Stimulated activated memory B cell treated with anti-CD40 and anti-IgM and Interleukin-4, amounts not matched to agents 10 μg/mL and 1 μg/mL and 100 μg/mL, for 72 hours (primary cell): ENCODE measurements around the gene BEST4.
"Not testable (repeated sequence)": the region's sequence is repeated elsewhere in the genome, so short reads cannot be mapped to it uniquely, and the experiment has no call there.

Experiments used
- ATAC-seq: fragments of 150-1000 bp; cut with Tn5 transposase; 2 replicates; pipeline ENCODE4 v1.10.0; 2021
- H3K27ac Mint-ChIP-seq: one replicate; pipeline ENCODE4 v1.8.0; 2022; ENCODE audit warnings: mild to moderate bottlenecking, mixed read lengths
- H3K27me3 Mint-ChIP-seq: one replicate; pipeline ENCODE4 v1.8.0; 2022; ENCODE audit warnings: mixed read lengths
- H3K36me3 Mint-ChIP-seq: one replicate; pipeline ENCODE4 v1.8.0; 2022; ENCODE audit warnings: mixed read lengths
- H3K4me1 Mint-ChIP-seq: one replicate; pipeline ENCODE4 v1.8.0; 2022; ENCODE audit warnings: mixed read lengths
- H3K4me3 Mint-ChIP-seq: one replicate; pipeline ENCODE4 v1.8.0; 2022; ENCODE audit warnings: mild to moderate bottlenecking, moderate library complexity, mixed read lengths
- H3K9me3 Mint-ChIP-seq: one replicate; pipeline ENCODE4 v1.8.0; 2022; ENCODE audit warnings: mixed read lengths

Gene BEST4

DNA sequence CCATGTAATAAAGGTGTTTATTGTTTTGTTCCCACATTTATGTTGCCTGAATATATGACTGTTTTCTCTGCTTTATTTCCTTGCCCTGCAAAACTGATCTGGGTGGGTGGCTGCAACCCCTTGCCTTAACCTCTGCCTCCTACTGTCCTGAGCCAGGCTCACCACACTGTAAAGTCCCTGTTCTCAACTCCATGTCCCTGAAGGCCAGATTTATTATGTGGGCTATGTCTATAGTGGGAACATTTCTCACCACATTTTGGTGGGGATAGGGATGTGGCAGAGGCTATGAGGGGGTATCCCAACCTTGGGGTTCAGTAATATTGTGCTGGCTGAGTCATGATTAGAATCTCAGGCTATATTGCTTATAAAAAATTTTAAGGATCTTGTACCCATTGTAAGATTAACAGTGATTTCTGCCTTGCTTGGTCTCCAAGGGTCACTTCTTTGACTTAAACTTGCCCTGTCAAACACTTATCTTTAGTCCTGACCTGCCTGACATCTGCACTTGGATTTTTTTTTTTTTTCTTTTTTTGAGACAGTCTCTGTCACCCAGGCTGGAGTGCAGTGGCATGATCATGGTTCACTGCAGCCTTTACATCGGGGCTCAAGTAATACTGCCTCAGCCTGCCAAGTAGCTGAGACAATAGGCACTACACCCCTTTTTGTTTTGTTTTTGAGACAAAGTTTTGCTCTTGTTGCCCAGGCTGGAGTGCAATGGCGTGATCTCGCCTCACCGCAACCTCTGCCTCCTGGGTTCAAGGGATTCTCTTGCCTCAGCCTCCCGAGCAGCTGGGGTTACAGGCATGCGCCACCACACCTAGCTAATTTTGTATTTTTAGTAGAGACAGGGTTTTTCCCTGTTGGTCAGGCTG lies 9.0 kb downstream of the BEST4 start:
- peak overlapping the region; percentile 24 for H3K4me3 Mint-ChIP-seq
- H3K36me3 Mint-ChIP-seq = peaks cover 61% of the 10 kb centered on the region
- peaks cover 61% of the 10 kb centered on the region for H3K4me1 Mint-ChIP-seq
- no peaks in the 10 kb centered on the region for H3K9me3 Mint-ChIP-seq
- no peak for ATAC-seq
- no peak overlapping the region for H3K27ac Mint-ChIP-seq
- no peaks in the 10 kb centered on the region for H3K27me3 Mint-ChIP-seq

DNA sequence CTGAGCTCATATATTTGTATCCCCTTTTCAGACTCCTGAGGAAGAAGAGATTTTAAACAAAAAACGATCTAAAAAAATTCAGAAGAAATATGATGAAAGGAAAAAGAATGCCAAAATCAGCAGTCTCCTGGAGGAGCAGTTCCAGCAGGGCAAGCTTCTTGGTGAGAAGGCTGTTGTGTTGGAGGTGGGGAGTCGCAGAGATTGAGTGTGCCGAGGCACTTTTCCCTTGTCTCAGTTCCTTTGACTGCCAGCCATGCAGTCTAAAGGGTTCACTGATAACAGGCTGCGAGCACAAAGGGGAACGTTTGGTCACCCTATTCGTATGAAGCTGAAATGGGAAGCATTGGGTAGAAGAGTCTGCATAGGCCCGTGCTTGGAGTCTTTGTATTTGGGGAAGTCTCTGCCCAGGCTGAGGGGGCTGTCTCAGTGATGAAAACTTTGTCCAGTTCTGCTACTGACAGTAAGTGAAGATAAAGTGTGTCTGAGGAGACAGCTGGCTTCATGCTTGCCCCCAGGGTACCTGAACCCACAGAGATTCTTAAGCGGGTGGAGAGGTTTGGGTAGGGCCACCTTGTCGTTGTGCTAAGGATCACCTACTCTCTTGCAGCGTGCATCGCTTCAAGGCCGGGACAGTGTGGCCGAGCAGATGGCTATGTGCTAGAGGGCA lies 9.9 kb downstream of the BEST4 start:
- H3K9me3 Mint-ChIP-seq = no peaks in the 10 kb centered on the region
- no peak for ATAC-seq
- peak overlapping the region; percentile 96 for H3K27ac Mint-ChIP-seq
- peak overlapping the region; percentile 93 for H3K4me3 Mint-ChIP-seq
- H3K4me1 Mint-ChIP-seq = peaks cover 53% of the 10 kb centered on the region
- H3K36me3 Mint-ChIP-seq = peaks cover 61% of the 10 kb centered on the region
- no peaks in the 10 kb centered on the region for H3K27me3 Mint-ChIP-seq

DNA sequence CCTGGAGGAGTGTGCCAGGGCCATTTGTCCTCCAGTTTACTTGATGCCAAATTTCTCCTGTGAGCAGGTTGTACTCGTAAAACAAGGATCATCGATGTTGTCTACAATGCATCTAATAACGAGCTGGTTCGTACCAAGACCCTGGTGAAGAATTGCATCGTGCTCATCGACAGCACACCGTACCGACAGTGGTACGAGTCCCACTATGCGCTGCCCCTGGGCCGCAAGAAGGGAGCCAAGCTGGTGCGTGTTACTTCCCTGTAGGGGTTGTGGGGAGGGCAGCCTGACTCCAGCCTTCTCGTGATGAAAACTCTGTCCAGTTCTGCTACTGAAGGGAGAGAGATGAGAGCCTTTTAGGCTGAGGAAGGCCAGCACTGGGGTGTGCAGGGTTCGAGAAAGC lies 10.4 kb downstream of the BEST4 start:
- Mint-ChIP-seq H3K4me1 (peaks cover 51% of the 10 kb centered on the region), H3K27me3 (no peaks in the 10 kb centered on the region), H3K4me3 (peak overlapping the region; percentile 93), H3K36me3 (peaks cover 61% of the 10 kb centered on the region), H3K27ac (peak overlapping the region; percentile 96), H3K9me3 (no peaks in the 10 kb centered on the region)
- ATAC-seq = no peak

DNA sequence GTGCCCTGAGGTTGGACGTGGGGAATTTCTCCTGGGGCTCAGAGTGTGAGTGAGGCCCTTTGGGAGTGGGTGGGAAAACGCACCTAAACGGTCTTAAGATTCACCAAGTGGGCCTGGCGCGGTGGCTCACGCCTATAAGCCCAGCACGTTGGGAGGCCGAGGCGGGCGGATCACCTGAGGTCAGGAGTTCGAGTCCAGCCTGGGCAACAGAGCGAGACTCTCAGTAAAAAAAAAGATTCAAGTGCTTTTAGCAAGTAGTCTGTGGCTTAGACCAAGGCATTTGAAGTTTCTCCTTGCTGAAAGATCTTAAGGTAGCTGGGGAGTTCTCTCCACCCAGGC lies 11.3 kb downstream of the BEST4 start:
- Mint-ChIP-seq H3K36me3 (peaks cover 59% of the 10 kb centered on the region), H3K27ac (peak overlapping the region; percentile 96), H3K4me3 (peak overlapping the region; percentile 93), H3K9me3 (no peaks in the 10 kb centered on the region), H3K27me3 (no peaks in the 10 kb centered on the region), H3K4me1 (peaks cover 51% of the 10 kb centered on the region)
- no peak for ATAC-seq

DNA sequence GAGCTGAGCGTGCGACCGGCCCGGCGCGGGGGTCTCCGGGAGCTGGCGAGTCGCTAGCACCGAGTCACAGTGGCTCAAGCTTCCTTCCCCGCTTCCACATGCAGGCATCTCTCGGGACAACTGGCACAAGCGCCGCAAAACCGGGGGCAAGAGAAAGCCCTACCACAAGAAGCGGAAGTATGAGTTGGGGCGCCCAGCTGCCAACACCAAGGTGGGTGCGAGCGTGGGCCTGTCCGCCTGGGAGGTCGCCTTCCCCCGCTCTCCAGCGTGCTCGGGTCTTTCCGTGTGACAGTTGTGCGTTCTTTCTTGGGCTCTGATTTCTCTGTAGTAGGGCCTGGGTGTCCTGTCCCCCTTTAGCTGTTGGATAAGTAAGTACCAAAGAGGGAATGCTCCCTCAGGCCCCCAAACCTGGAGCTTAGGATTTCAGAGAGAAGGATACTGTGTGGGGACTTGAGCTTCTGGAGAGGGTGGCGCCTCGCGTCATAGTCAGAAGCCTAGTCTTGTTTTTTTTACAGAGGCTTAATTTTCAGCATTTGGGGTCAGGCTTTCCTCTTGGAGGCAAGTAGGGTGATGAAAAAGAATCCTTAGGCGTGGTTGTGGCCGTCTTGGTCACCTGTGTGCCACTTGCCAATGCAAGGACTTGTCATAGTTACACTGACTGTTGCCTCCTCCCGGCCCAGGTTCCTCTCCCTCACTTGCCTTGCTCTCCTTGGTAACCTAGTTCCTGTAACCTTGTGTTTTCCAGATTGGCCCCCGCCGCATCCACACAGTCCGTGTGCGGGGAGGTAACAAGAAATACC lies 11.8 kb downstream of the BEST4 start:
- H3K27me3 Mint-ChIP-seq = no peaks in the 10 kb centered on the region
- peak; percentile 60 for ATAC-seq
- peaks cover 47% of the 10 kb centered on the region for H3K4me1 Mint-ChIP-seq
- H3K4me3 Mint-ChIP-seq = peak overlapping the region; percentile 93
- no peaks in the 10 kb centered on the region for H3K9me3 Mint-ChIP-seq
- peaks cover 53% of the 10 kb centered on the region for H3K36me3 Mint-ChIP-seq
- H3K27ac Mint-ChIP-seq = peak overlapping the region; percentile 96

DNA sequence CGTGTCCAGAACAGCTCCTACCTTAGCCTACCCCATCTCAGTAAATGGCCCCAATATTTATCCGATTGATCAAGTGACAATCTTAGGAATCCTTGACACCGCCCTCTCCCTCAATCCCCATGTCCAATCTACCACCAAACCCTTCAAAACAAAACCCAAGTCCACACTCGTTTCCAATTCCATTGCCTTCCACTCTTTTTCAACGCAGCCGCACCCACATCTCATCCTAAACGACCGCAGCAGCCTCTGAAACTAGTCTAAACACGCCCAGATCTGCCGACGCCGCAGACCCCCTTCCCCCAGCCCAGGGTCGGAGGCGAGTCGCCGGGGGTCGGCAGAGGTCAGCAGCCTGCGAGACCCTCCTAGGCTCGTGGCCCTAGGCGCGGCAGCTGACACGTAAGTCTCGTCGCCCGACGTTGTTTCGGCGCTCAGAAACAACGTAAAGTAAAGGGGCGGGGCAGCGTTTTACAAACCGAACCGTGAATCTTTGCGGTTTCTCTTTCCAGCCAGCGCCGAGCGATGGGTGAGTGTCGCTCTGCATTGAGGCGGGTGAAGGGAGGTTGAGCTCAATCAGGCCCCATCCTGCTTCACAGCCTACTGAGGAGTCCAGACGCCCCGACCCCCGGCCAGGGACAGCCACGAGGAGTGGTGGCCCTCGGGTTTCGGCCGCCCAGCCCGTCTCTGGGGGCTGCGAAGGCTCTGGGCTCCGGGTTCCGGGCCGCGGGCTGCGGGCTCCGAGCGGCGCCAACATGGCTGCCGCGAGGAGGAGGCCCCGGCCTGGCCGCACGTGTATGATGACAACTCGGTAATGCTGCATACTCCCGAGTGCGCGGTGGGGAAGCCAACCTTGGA lies 12.7 kb downstream of the BEST4 start, which contains the start of gene RPS8:
Gene RPS8, plus strand, starts transcription at position 463 of the 852 bp plus-strand sequence. Its CDS starts 57 bp downstream, at position 520.
- ATAC-seq = peak; percentile 88
- Mint-ChIP-seq H3K27ac (peak within 1 kb of the TSS; percentile 96), H3K4me3 (peak within 1 kb of the TSS; percentile 93), H3K36me3 (peaks cover 45% of the 10 kb centered on the region), H3K9me3 (no peaks in the 10 kb centered on the region), H3K27me3 (no peaks in the 10 kb centered on the region), H3K4me1 (peaks cover 40% of the 10 kb centered on the region)

DNA sequence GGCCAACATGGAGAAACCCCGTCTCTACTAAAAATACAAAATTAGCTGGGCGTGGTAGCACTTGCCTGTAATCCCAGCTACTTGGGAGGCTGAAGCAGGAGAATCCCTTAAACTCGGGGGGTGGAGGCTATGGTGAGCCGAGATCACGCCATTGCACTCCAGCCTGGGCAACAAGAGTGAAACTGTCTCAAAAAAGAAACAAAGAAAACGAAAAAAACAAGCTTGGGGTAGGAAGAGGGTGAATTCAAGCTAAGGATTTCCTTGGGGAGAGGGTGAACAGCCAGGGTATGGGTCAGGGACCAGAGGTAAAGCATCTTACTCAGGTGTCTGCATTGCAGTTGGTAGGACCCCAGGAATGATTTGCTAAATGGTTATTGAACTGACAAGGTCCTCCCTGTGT lies 21.5 kb downstream of the BEST4 start:
- not testable (repeated sequence) for H3K27me3 Mint-ChIP-seq, H3K4me1 Mint-ChIP-seq, H3K36me3 Mint-ChIP-seq, H3K4me3 Mint-ChIP-seq, H3K9me3 Mint-ChIP-seq, H3K27ac Mint-ChIP-seq, ATAC-seq

DNA sequence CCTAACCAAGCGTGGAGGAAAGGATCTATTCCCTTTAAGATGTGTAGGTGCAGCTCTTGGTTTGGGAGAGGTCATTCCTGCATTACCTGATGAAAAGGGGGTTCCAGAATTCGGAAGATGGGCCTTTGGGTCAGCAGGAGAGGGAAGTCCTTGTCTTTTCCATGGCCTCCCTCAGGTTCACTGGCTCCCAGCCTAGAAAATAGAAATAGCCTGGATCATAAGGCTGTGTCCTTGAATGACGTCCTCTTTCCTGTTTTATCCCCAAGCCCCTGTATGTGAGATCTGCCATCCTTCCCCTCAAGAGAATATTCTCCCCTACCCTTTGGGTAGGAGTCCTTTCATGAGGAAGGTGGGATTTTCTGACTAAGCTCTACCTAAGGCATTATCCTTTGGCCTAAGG lies 27.1 kb downstream of the BEST4 start:
- no peak overlapping the region for H3K4me3 Mint-ChIP-seq
- no peaks in the 10 kb centered on the region for H3K9me3 Mint-ChIP-seq
- ATAC-seq = no peak
- H3K27ac Mint-ChIP-seq = no peak overlapping the region
- peaks cover 9% of the 10 kb centered on the region for H3K4me1 Mint-ChIP-seq
- no peaks in the 10 kb centered on the region for H3K36me3 Mint-ChIP-seq
- H3K27me3 Mint-ChIP-seq = no peaks in the 10 kb centered on the region

DNA sequence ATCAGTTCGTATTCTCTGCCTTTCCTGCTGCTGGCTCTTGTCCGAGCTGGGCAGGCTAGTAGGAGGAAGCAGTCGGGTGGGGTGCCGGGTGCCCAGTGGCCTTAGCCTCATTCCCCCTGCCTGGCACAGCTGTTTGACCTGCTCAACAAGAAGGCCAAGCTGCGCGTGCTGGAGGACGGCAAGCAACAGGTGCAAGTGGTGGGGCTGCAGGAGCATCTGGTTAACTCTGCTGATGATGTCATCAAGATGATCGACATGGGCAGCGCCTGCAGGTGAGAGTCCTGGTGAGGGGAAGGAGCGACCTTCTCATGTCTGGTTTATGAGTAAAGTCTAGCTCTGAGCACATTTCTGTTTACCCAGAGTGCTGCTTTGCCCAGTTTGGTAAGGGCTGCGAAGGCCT lies 28.9 kb downstream of the BEST4 start:
- peaks cover 9% of the 10 kb centered on the region for H3K4me1 Mint-ChIP-seq
- H3K9me3 Mint-ChIP-seq = no peaks in the 10 kb centered on the region
- no peak for ATAC-seq
- no peaks in the 10 kb centered on the region for H3K36me3 Mint-ChIP-seq
- no peaks in the 10 kb centered on the region for H3K27me3 Mint-ChIP-seq
- no peak overlapping the region for H3K4me3 Mint-ChIP-seq
- no peak overlapping the region for H3K27ac Mint-ChIP-seq

DNA sequence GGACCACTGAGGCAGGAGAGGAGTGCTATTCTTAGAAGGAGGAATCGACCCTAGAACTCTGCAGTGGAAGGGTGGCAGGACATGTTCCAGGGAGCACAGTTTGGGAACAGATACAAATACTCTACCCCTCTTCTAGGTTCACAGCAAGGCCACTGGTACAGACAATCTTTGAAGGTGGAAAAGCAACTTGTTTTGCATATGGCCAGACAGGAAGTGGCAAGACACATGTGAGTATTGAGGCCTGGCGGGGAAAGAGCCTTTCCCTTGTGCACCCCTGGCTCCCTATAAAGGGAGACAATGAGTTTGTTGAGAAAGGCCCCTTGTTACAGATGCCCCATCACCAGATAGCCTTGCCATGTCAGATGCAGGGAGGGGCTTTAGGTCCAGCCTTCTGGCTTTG lies 30.6 kb downstream of the BEST4 start:
- Mint-ChIP-seq H3K27me3 (no peaks in the 10 kb centered on the region), H3K4me1 (peaks cover 16% of the 10 kb centered on the region), H3K4me3 (no peak overlapping the region), H3K27ac (peak overlapping the region; percentile 67), H3K9me3 (no peaks in the 10 kb centered on the region), H3K36me3 (no peaks in the 10 kb centered on the region)
- peak; percentile 69 for ATAC-seq

DNA sequence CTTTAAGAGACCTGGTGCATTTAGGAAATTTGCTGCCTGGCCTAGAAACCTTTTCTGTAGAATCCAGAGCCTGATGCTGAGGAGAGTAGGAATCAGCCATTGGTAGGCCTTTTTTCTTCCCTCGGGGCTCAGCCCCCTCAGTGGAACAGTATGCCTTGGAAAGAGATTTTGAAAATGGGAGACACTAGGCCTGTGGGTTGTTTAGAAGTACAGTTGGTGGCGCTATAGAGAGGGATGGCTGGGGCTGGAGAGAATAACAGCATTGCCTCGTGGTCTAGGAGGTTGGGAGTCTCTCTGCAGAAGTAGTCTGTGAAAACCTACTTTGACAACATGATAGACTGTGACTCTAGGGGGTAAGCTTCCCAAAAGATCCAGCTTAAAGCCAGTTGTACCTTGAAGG lies 40.1 kb downstream of the BEST4 start:
- Mint-ChIP-seq H3K9me3 (no peaks in the 10 kb centered on the region), H3K4me3 (no peak overlapping the region), H3K27me3 (no peaks in the 10 kb centered on the region), H3K4me1 (no peaks in the 10 kb centered on the region), H3K36me3 (no peaks in the 10 kb centered on the region), H3K27ac (no peak overlapping the region)
- no peak for ATAC-seq

DNA sequence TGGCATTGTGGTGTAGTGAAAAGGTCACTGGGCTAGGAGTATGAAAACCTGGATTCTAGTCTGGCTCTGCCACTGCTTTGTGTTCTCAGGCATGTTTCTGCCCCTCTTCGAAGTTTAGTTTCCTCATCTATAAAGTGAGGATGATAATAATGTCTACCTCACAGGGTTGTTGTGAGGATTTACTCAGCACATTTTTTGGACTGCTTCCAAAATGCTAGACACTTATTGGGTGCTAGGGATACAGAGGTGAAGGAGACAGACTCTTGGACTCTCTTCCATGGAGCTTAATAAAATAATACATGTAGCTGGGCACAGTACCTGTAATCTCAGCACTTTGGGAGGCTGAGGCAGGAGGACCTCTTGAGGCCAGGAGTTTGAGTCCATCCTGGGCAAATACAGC lies 44.8 kb downstream of the BEST4 start:
- ATAC-seq = no peak
- Mint-ChIP-seq H3K4me1 (peaks cover 18% of the 10 kb centered on the region), H3K4me3 (no peak overlapping the region), H3K27me3 (no peaks in the 10 kb centered on the region), H3K27ac (no peak overlapping the region), H3K9me3 (no peaks in the 10 kb centered on the region), H3K36me3 (no peaks in the 10 kb centered on the region)

DNA sequence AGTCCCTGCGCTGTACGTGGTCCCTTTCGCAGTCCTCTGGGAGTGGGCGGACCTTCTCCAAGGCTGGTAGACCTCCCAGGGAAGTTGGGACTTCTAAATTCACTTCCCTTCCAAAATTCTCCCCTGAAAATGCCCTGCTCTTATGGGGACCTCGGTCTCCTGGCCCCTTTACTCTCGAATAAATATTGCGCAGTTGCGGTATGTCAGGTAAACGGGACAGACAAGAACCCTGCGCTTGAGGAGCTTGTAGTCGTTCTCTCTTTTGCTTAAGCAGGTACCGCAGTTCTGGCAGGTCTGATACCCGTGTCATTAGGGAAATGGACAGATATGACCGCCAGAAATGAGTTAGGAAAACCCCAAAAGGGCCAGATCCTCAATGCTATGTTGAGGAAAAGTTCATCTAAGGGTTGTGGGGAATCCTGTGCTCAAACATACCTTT lies 47.8 kb downstream of the BEST4 start:
- no peaks in the 10 kb centered on the region for H3K27me3 Mint-ChIP-seq
- peaks cover 18% of the 10 kb centered on the region for H3K4me1 Mint-ChIP-seq
- peak overlapping the region; percentile 85 for H3K27ac Mint-ChIP-seq
- no peaks in the 10 kb centered on the region for H3K36me3 Mint-ChIP-seq
- peak overlapping the region; percentile 88 for H3K4me3 Mint-ChIP-seq
- no peaks in the 10 kb centered on the region for H3K9me3 Mint-ChIP-seq
- no peak for ATAC-seq

DNA sequence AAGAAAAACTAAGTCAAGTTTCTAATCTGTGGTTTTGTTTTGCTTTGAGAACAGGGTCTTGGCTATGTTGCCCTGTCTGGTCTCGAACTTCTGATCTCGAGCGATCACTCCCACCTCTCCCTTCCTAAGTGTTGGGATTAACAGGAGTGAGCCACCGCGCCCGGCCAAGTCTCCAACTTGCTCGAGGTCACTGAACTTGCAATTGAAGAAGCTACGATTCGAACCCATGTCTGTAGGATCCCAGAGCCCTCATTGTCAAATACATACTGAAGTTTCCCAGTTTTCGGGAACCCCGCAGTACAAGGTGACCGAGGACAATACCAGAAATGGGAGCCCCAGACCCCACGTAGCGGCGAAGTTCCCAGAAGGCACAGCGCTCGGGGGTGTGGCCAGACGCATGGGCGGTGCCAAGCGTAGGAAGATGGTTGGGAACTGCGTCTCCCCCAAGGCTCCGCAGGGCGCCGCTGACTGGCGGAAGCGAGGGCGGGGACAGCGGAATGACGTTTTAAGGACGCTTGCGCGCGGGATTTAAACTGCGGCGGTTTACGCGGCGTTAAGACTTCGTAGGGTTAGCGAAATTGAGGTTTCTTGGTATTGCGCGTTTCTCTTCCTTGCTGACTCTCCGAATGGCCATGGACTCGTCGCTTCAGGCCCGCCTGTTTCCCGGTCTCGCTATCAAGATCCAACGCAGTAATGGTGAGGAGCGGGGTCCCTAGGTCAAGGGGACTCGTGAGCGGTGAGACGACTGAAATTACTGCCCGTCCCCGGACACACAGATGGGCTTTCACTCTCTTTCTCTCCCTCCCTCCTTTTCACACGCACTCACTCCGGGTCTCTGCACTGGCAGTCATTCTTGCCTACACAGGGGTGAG lies 48.4 kb downstream of the BEST4 start, which contains the start of gene KIF2C:
Gene KIF2C, plus strand, starts transcription at position 531 of the 872 bp plus-strand sequence. Its CDS starts 96 bp downstream, at position 627.
- H3K27me3 Mint-ChIP-seq = no peaks in the 10 kb centered on the region
- H3K27ac Mint-ChIP-seq = peak within 1 kb of the TSS; percentile 85
- no peaks in the 10 kb centered on the region for H3K36me3 Mint-ChIP-seq
- peak within 1 kb of the TSS; percentile 88 for H3K4me3 Mint-ChIP-seq
- peak; percentile 99 for ATAC-seq
- H3K4me1 Mint-ChIP-seq = peaks cover 18% of the 10 kb centered on the region
- no peaks in the 10 kb centered on the region for H3K9me3 Mint-ChIP-seq
